GM10266 (cell line): Measurements from ENCODE around the gene LCE7A.

ENCODE experiments used
- DNase-seq: peaks from one replicate; pipeline ENCODE4 v3.0.0; 2012; ENCODE audit errors: extremely low spot score
- CTCF ChIP-seq: IDR thresholded peaks from 2 replicates; pipeline ENCODE4 v1.5.1; 2012; ENCODE audit warnings: mild to moderate bottlenecking, low read depth; ENCODE audit not compliant: control insufficient read depth, insufficient read depth; ENCODE audit errors: missing control alignments

The LCE7A gene

GRCh38 chr1:152906023-152906565, 46.3 kb downstream of the LCE7A start:
- TF ChIP-seq CTCF, result no peak
- DNase-seq, result no peak

GRCh38 chr1:152907686-152908601, 48.1 kb downstream of the LCE7A start, which contains the start of gene IVL:
IVL (plus strand) TSS chr1:152908546; CDS start chr1:152909798, 1,252 bp downstream.
- DNase-seq, result peak; percentile 53
- no peak for TF ChIP-seq CTCF

- no peak for TF ChIP-seq CTCF
- no peak for DNase-seq
Observed at GRCh38 chr1:152909206-152909605, 49.4 kb downstream of the LCE7A start.
